WTC11 (cell line): ENCODE data around the gene KLHL41. TPM values are rescaled to one million over a fixed set of nuclear protein-coding genes. Genes with fewer than 3 reads are reported as not detected.
"Not testable (repeated sequence)": the region's sequence is repeated elsewhere in the genome, so short reads cannot be mapped to it uniquely, and the experiment has no call there.

Experiments used
- ATAC-seq: fragments of 200-7000 bp; cut with Tn5 transposase; 2 replicates; pipeline ENCODE4 v1.10.0; 2021; ENCODE audit warnings: mild to moderate bottlenecking, moderate library complexity
- CTCF ChIA-PET: fragments of 300-600 bp; sonication (Branson Sonifier 250); formaldehyde crosslinking; loops from one replicate; lab custom pipeline; 2021; ENCODE audit warnings: antibody characterized with exemption; lab: Charles Lee
- POLR2A ChIA-PET: fragments of 350-600 bp; sonication (Branson Sonifier 250); formaldehyde crosslinking; loops from one replicate; lab custom pipeline; 2021; ENCODE audit warnings: antibody characterized with exemption; lab: Charles Lee
- DNase-seq: peaks from one replicate; pipeline ENCODE4 v3.0.0; 2021; ENCODE audit warnings: low spot score
- H3K27ac Mint-ChIP-seq: 2 replicates; pipeline ENCODE4 v1.8.0; 2021; ENCODE audit warnings: mixed read lengths
- H3K27me3 Mint-ChIP-seq: 2 replicates; pipeline ENCODE4 v1.8.0; 2021; ENCODE audit warnings: low read depth, mild to moderate bottlenecking, moderate library complexity, mixed read lengths
- H3K36me3 Mint-ChIP-seq: 2 replicates; pipeline ENCODE4 v1.8.0; 2021; ENCODE audit warnings: mixed read lengths
- H3K4me1 Mint-ChIP-seq: 2 replicates; pipeline ENCODE4 v1.8.0; 2022; ENCODE audit warnings: mixed read lengths
- H3K4me3 Mint-ChIP-seq: 2 replicates; pipeline ENCODE4 v1.8.0; 2021; ENCODE audit warnings: mild to moderate bottlenecking, moderate library complexity, mixed read lengths
- H3K9me3 Mint-ChIP-seq: 2 replicates; pipeline ENCODE4 v1.8.0; 2021; ENCODE audit warnings: mixed read lengths
- AFF4 ChIP-seq: sonication (generic); formaldehyde crosslinking; IDR thresholded peaks from 2 replicates; pipeline ENCODE4 v1.8.1; 2023; ENCODE audit warnings: mild to moderate bottlenecking, missing genetic modification reagents, borderline replicate concordance
- ATF6 ChIP-seq: sonication (generic); formaldehyde crosslinking; IDR thresholded peaks from 2 replicates; pipeline ENCODE4 v1.8.1; 2023; ENCODE audit warnings: mild to moderate bottlenecking, missing genetic modification reagents
- ELF4 ChIP-seq: sonication (generic); formaldehyde crosslinking; IDR thresholded peaks from 2 replicates; pipeline ENCODE4 v1.8.1; 2022; ENCODE audit warnings: low read depth, mild to moderate bottlenecking, moderate library complexity, missing genetic modification reagents
- EMX1 ChIP-seq: fragments of 250-450 bp; sonication (Bioruptor Pico); IDR thresholded peaks from 2 replicates; pipeline ENCODE4 v1.8.0; 2021; ENCODE audit warnings: mild to moderate bottlenecking
- FOXJ3 ChIP-seq: sonication (generic); formaldehyde crosslinking; IDR thresholded peaks from 2 replicates; pipeline ENCODE4 v1.9.0; 2021; ENCODE audit warnings: missing genetic modification reagents, mild to moderate bottlenecking, borderline replicate concordance
- GABPB1 ChIP-seq: sonication (generic); formaldehyde crosslinking; IDR thresholded peaks from 2 replicates; pipeline ENCODE4 v1.8.1; 2023; ENCODE audit warnings: mild to moderate bottlenecking, missing genetic modification reagents
- GTF2I ChIP-seq: fragments of 250-450 bp; sonication (Bioruptor Pico); conservative IDR thresholded peaks from 2 replicates; pipeline ENCODE4 v1.4.0; 2021; ENCODE audit warnings: mild to moderate bottlenecking
- MYBL2 ChIP-seq: sonication (generic); formaldehyde crosslinking; IDR thresholded peaks from 2 replicates; pipeline ENCODE4 v1.8.1; 2023; ENCODE audit warnings: mild to moderate bottlenecking, moderate library complexity, missing genetic modification reagents
- NR3C1 ChIP-seq: sonication (generic); formaldehyde crosslinking; conservative IDR thresholded peaks from 2 replicates; pipeline ENCODE4 v1.8.1; 2023; ENCODE audit warnings: low read depth, mild to moderate bottlenecking, missing genetic modification reagents
- TEAD4 ChIP-seq: sonication (generic); formaldehyde crosslinking; IDR thresholded peaks from 2 replicates; pipeline ENCODE4 v1.8.0; 2022; ENCODE audit warnings: mild to moderate bottlenecking, missing genetic modification reagents
- ZBTB43 ChIP-seq: sonication (generic); formaldehyde crosslinking; IDR thresholded peaks from 2 replicates; pipeline ENCODE4 v1.8.1; 2023; ENCODE audit warnings: mild to moderate bottlenecking, missing genetic modification reagents
- ZNF138 ChIP-seq: sonication (generic); formaldehyde crosslinking; conservative IDR thresholded peaks from 2 replicates; pipeline ENCODE4 v1.8.1; 2022; ENCODE audit warnings: mild to moderate bottlenecking, moderate library complexity, missing genetic modification reagents
- ZNF416 ChIP-seq: fragments of 250-450 bp; sonication (Bioruptor Pico); IDR thresholded peaks from 2 replicates; pipeline ENCODE4 v1.9.0; 2021; ENCODE audit warnings: mild to moderate bottlenecking, inconsistent platforms
- total RNA-seq: library from RNA; stranded (reverse); gene quantifications from 3 replicates; pipeline ENCODE4 v1.2.3, GENCODE V29; 2021
- TF ChIP-seq, protein P1 (sequence below): sonication (generic); formaldehyde crosslinking; IDR thresholded peaks from 2 replicates; pipeline ENCODE4 v1.8.1; 2022; ENCODE audit warnings: low read depth, missing genetic modification reagents, borderline replicate concordance

Gene KLHL41
- total RNA-seq, 1 experiment from 2014 or later = not detected

DNA sequence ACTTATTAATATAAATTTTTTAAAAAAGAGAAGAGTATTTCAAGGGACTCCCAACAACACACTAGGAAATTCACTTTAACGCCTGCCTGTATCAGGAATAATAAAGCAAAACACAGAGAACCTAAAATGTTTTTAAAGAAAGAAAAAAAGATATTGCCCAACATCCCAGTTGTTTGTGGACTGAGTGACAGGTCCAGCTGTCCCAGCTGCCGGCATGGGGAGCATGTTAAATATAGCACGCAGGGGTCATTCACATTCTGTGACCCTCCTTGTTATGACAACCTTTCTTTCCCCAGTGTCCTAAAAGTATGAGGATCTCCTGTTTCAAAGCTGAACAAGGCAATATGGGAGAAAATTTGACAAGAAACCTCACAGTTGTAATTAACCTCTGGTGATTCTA, 4.4 kb downstream of the KLHL41 start:
- TF ChIP-seq NR3C1 (no peak), ZNF416 (CRISPR knock-in tag) (no peak)
- Mint-ChIP-seq H3K4me1 (peaks cover 9% of the 10 kb centered on the region), H3K4me3 (no peak overlapping the region), H3K36me3 (no peaks in the 10 kb centered on the region), H3K9me3 (no peaks in the 10 kb centered on the region), H3K27me3 (peaks cover 8% of the 10 kb centered on the region; the same call in 1 of the 2 replicates), H3K27ac (no peak overlapping the region)
- CTCF ChIA-PET = no interaction called here
- DNase-seq (no peak), ATAC-seq (no peak)
- POLR2A ChIA-PET = no interaction called here

DNA sequence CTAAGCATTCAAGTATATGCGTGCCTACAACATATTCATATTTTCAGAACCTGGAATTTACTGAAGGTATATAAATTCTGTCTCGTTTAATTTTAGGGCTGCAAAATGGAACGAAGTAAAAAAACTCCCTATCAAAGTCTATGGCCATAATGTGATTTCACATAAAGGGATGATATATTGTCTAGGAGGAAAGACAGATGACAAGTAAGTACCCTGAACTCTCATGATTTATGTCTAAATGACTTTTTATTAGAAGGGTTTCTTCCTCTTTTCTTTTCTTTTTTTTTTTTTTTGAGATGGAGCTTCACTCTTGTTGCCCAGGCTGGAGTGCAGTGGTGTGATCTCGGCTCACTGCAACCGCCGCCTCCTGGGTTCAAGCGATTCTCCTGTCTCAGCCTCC, 5.3 kb downstream of the KLHL41 start:
- DNase-seq, ATAC-seq, H3K9me3 Mint-ChIP-seq, H3K36me3 Mint-ChIP-seq, H3K4me1 Mint-ChIP-seq, H3K27me3 Mint-ChIP-seq, H3K27ac Mint-ChIP-seq, POLR2A ChIA-PET, H3K4me3 Mint-ChIP-seq: not testable (repeated sequence)
- CTCF ChIA-PET = interaction anchor here (0.6 kb wide), 1 partner anchor 1780 kb away, joined by 3 read pairs; no protein-coding TSS in a partner anchor

- H3K4me3 Mint-ChIP-seq, H3K36me3 Mint-ChIP-seq, CTCF ChIA-PET, ATAC-seq, DNase-seq, H3K4me1 Mint-ChIP-seq, H3K27me3 Mint-ChIP-seq, H3K9me3 Mint-ChIP-seq, H3K27ac Mint-ChIP-seq: not testable (repeated sequence)
- POLR2A ChIA-PET = interaction anchor here (0.6 kb wide), 1 partner anchor 96 kb away, joined by 3 read pairs; no protein-coding TSS in a partner anchor
These were observed 7.0 kb downstream of the KLHL41 start for GRCh38 chr2:169516488-169516995.

DNA sequence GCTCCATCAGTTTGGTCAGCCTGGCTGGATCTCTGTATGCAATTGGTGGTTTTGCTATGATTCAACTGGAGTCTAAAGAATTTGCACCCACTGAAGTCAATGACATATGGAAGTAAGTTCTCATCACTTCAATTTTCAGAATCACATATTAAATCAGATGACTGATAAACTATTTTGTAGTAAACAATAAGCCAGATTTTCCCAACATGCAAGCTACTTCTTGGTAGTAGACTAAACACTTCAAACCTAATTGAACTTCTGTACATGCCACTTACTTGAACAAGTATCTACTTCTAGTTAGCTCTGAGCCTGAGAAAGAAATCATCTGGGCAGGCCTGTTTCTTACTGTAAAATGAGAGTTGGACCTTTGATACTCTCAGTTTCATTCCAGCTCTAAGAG, 11.4 kb downstream of the KLHL41 start:
- no peak for DNase-seq
- TF ChIP-seq TEAD4 (CRISPR knock-in tag) (no peak), GABPB1 (CRISPR knock-in tag) (no peak), GTF2I (CRISPR knock-in tag) (no peak), EMX1 (no peak), ATF6 (CRISPR knock-in tag) (no peak), ZBTB43 (CRISPR knock-in tag) (no peak), MYBL2 (CRISPR knock-in tag) (no peak), ZNF138 (no peak), ELF4 (CRISPR knock-in tag) (no peak), NR3C1 (no peak), AFF4 (CRISPR knock-in tag) (no peak), FOXJ3 (no peak)
- TF ChIP-seq, protein P1, sequence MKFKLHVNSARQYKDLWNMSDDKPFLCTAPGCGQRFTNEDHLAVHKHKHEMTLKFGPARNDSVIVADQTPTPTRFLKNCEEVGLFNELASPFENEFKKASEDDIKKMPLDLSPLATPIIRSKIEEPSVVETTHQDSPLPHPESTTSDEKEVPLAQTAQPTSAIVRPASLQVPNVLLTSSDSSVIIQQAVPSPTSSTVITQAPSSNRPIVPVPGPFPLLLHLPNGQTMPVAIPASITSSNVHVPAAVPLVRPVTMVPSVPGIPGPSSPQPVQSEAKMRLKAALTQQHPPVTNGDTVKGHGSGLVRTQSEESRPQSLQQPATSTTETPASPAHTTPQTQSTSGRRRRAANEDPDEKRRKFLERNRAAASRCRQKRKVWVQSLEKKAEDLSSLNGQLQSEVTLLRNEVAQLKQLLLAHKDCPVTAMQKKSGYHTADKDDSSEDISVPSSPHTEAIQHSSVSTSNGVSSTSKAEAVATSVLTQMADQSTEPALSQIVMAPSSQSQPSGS (CRISPR knock-in tag) = no peak

More for the DNA sequence above, 11.4 kb downstream of the KLHL41 start:
- no peak for ATAC-seq
- no peaks in the 10 kb centered on the region for H3K9me3 Mint-ChIP-seq
- ChIA-PET CTCF (interaction anchor here (1.2 kb wide), 1 partner anchor 68 kb away, joined by 4 read pairs; no protein-coding TSS in a partner anchor), POLR2A (no interaction called here)
- H3K4me3 Mint-ChIP-seq = no peak overlapping the region
- no peak overlapping the region for H3K27ac Mint-ChIP-seq
- peaks cover 6% of the 10 kb centered on the region; the same call in 1 of the 2 replicates for H3K27me3 Mint-ChIP-seq
- no peaks in the 10 kb centered on the region for H3K4me1 Mint-ChIP-seq
- H3K36me3 Mint-ChIP-seq = no peaks in the 10 kb centered on the region
